H1 (cell line): ENCODE results near the gene LPP. TPM values are rescaled to one million over a fixed set of nuclear protein-coding genes. Genes with fewer than 3 reads are reported as not detected.

Experiments used
- RAD21 ChIP-seq, 2 experiments: IDR thresholded peaks in 1 of 2; conservative IDR thresholded peaks in 1 of 2; 2 replicates each; pipeline ENCODE4 v1.6.1; 2011; ENCODE audit warnings: low read depth in 2 of 2, low read length in 2 of 2, improper control_type of control experiment in 1 of 2, inconsistent platforms in 1 of 2, mild to moderate bottlenecking in 1 of 2, moderate library complexity in 1 of 2
- SP2 ChIP-seq: IDR thresholded peaks from 2 replicates; pipeline ENCODE4 v1.6.1; 2012; ENCODE audit warnings: mild to moderate bottlenecking, low read length, inconsistent platforms
- USF2 ChIP-seq: IDR thresholded peaks from 2 replicates; pipeline ENCODE4 v1.6.1; 2011; ENCODE audit warnings: low read length, improper control_type of control experiment
- polyA plus RNA-seq, 7 experiments: library from polyadenylated mRNA; depleted of rRNA in 3 of 7; stranded (reverse) in 5 of 7; unstranded in 2 of 7; fragments of >200 nt in 5 of 7; fragments of 200-250 nt in 2 of 7; gene quantifications; 1 replicate in 5 of 7; 2 replicates in 1 of 7; 4 replicates in 1 of 7; pipeline versions ENCODE4 v1.2.1 to v1.2.3, GENCODE V29; 2011 to 2013; ENCODE audit warnings: missing spikeins in 2 of 7, mixed read lengths in 2 of 7
- total RNA-seq: library from RNA; stranded (reverse); fragmentation: NEBNext Ultra II Directional; extraction: Animal tissue kit (Norgen Biotek cat#: 25700); gene quantifications from 2 replicates; pipeline ENCODE4 v1.2.1, GENCODE V29; 2021
- TF ChIP-seq, protein P1 (sequence below): fragments of 300-600 bp; sonication (generic); IDR thresholded peaks from 2 replicates; pipeline ENCODE4 v1.7.1; 2012; ENCODE audit warnings: low read length, moderate library complexity, mild to moderate bottlenecking, inconsistent platforms; ENCODE audit not compliant: insufficient replicate concordance

The LPP gene
- total and polyA plus RNA-seq, 2 of the 8 experiments (the other 6 are each of a cell fraction or from before 2014, with no cell fraction given): 10.0 to 53.3 TPM

DNA sequence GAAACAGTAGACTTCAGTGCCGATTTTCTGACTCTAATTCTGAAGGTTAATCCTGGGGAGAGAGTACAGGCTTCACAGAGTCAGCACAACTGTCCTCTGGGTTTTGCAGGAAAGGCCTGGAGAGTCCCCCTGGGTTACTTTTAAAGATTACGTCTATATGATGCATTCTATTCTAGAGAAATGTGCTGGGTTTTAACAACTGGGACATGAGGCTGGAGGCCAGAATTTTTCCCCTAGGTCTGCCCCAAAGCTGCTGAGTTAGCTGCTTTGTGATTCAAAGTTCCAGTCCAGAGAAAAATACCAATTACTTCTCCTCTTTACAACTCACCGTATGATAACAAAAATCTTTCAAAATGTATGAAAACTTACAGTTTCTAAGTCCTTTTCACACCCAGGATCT, 777.1 kb downstream of the LPP start (continued):
- TF ChIP-seq, protein P1, sequence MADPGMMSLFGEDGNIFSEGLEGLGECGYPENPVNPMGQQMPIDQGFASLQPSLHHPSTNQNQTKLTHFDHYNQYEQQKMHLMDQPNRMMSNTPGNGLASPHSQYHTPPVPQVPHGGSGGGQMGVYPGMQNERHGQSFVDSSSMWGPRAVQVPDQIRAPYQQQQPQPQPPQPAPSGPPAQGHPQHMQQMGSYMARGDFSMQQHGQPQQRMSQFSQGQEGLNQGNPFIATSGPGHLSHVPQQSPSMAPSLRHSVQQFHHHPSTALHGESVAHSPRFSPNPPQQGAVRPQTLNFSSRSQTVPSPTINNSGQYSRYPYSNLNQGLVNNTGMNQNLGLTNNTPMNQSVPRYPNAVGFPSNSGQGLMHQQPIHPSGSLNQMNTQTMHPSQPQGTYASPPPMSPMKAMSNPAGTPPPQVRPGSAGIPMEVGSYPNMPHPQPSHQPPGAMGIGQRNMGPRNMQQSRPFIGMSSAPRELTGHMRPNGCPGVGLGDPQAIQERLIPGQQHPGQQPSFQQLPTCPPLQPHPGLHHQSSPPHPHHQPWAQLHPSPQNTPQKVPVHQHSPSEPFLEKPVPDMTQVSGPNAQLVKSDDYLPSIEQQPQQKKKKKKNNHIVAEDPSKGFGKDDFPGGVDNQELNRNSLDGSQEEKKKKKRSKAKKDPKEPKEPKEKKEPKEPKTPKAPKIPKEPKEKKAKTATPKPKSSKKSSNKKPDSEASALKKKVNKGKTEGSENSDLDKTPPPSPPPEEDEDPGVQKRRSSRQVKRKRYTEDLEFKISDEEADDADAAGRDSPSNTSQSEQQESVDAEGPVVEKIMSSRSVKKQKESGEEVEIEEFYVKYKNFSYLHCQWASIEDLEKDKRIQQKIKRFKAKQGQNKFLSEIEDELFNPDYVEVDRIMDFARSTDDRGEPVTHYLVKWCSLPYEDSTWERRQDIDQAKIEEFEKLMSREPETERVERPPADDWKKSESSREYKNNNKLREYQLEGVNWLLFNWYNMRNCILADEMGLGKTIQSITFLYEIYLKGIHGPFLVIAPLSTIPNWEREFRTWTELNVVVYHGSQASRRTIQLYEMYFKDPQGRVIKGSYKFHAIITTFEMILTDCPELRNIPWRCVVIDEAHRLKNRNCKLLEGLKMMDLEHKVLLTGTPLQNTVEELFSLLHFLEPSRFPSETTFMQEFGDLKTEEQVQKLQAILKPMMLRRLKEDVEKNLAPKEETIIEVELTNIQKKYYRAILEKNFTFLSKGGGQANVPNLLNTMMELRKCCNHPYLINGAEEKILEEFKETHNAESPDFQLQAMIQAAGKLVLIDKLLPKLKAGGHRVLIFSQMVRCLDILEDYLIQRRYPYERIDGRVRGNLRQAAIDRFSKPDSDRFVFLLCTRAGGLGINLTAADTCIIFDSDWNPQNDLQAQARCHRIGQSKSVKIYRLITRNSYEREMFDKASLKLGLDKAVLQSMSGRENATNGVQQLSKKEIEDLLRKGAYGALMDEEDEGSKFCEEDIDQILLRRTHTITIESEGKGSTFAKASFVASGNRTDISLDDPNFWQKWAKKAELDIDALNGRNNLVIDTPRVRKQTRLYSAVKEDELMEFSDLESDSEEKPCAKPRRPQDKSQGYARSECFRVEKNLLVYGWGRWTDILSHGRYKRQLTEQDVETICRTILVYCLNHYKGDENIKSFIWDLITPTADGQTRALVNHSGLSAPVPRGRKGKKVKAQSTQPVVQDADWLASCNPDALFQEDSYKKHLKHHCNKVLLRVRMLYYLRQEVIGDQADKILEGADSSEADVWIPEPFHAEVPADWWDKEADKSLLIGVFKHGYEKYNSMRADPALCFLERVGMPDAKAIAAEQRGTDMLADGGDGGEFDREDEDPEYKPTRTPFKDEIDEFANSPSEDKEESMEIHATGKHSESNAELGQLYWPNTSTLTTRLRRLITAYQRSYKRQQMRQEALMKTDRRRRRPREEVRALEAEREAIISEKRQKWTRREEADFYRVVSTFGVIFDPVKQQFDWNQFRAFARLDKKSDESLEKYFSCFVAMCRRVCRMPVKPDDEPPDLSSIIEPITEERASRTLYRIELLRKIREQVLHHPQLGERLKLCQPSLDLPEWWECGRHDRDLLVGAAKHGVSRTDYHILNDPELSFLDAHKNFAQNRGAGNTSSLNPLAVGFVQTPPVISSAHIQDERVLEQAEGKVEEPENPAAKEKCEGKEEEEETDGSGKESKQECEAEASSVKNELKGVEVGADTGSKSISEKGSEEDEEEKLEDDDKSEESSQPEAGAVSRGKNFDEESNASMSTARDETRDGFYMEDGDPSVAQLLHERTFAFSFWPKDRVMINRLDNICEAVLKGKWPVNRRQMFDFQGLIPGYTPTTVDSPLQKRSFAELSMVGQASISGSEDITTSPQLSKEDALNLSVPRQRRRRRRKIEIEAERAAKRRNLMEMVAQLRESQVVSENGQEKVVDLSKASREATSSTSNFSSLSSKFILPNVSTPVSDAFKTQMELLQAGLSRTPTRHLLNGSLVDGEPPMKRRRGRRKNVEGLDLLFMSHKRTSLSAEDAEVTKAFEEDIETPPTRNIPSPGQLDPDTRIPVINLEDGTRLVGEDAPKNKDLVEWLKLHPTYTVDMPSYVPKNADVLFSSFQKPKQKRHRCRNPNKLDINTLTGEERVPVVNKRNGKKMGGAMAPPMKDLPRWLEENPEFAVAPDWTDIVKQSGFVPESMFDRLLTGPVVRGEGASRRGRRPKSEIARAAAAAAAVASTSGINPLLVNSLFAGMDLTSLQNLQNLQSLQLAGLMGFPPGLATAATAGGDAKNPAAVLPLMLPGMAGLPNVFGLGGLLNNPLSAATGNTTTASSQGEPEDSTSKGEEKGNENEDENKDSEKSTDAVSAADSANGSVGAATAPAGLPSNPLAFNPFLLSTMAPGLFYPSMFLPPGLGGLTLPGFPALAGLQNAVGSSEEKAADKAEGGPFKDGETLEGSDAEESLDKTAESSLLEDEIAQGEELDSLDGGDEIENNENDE: no peak
- TF ChIP-seq SP2: no peak
- no peak for TF ChIP-seq RAD21 (IDR thresholded peaks at IDR 0.05 in 1 of 2, conservative IDR thresholded peaks at IDR 0.05 in 1 of 2; ENCODE audit: low read depth in 2 of 2, low read length in 2 of 2)
- no peak for TF ChIP-seq USF2
